PFSK-1 (cell line): ENCODE data around the gene GPATCH2.

Experiments
- FOXP2 ChIP-seq: optimal IDR thresholded peaks from 2 replicates; pipeline ENCODE3; 2011; ENCODE audit warnings: borderline replicate concordance, control low read depth, inconsistent platforms; ENCODE audit not compliant: insufficient read depth; ENCODE audit errors: extremely low read length, extremely low read depth
- POLR2AphosphoS5 ChIP-seq: IDR thresholded peaks from 2 replicates; pipeline ENCODE4 v1.6.1; 2012; ENCODE audit warnings: low read depth, mild to moderate bottlenecking, control low read depth, low read length, moderate library complexity
- SIN3A ChIP-seq: IDR thresholded peaks from 2 replicates; pipeline ENCODE4 v1.6.1; 2012; ENCODE audit warnings: mild to moderate bottlenecking, low read length, moderate library complexity, borderline replicate concordance; ENCODE audit not compliant: insufficient read depth
- TAF1 ChIP-seq: IDR thresholded peaks from 2 replicates; pipeline ENCODE4 v1.6.1; 2012; ENCODE audit warnings: low read length, control low read depth, borderline replicate concordance; ENCODE audit not compliant: insufficient read depth

DNA sequence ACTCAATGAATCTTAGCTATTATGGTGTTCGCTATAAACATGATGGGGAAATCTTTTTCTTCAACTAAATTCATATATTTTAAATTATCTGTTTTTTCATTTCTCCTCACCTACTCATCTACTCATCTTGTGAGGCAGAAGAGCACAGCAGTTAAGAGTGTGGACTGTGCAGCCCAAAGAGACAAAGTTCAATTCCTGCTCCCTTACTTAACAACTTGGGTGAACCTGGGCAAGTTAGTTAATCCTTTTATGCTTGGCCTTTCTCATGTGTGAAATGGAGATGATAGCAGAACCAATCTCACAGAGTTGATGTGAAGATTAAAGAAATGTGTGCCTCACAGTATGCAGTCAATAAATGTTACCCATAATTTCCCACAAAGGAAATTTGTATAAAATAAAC is 168.2 kb downstream of the GPATCH2 start:
- no peak for TF ChIP-seq TAF1
- no peak for TF ChIP-seq SIN3A
- TF ChIP-seq POLR2AphosphoS5 = no peak
- TF ChIP-seq FOXP2 = no peak
